DOHH2 (cell line): ENCODE data around the gene PDGFC.

Experiments used
- EZH2phosphoT487 ChIP-seq: fragments of 200-600 bp; sonication (generic); IDR thresholded peaks from 2 replicates; pipeline ENCODE4 v1.6.1; 2017; ENCODE audit warnings: borderline replicate concordance, mild to moderate bottlenecking, antibody characterized with exemption, low read length, moderate library complexity, mixed read lengths
- TF ChIP-seq, protein P1 (sequence below): fragments of 200-600 bp; sonication (generic); IDR thresholded peaks from one replicate; pipeline ENCODE4 v1.5.1; 2014; ENCODE audit warnings: antibody characterized with exemption, mild to moderate bottlenecking, low read depth, low read length; ENCODE audit not compliant: poor library complexity, severe bottlenecking

DNA sequence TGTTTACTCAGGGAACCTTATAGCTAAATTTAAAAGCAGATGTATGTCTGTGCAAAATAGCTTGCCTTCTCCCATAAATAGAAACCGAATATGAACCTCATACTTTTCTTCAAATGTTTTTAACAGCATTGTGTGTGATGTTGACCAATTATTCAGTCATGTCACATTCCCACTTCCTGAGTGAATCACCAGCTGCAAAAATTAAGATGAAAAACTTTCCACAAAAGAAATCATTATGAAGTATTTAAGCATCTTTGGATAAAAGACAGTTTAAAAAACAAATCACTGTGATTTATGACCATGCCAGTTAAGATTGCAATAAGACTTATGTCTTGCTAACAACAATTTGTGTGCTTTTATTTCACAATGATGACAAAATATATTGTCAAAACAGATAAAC, 220.1 kb downstream of the PDGFC start:
- TF ChIP-seq, protein P1, sequence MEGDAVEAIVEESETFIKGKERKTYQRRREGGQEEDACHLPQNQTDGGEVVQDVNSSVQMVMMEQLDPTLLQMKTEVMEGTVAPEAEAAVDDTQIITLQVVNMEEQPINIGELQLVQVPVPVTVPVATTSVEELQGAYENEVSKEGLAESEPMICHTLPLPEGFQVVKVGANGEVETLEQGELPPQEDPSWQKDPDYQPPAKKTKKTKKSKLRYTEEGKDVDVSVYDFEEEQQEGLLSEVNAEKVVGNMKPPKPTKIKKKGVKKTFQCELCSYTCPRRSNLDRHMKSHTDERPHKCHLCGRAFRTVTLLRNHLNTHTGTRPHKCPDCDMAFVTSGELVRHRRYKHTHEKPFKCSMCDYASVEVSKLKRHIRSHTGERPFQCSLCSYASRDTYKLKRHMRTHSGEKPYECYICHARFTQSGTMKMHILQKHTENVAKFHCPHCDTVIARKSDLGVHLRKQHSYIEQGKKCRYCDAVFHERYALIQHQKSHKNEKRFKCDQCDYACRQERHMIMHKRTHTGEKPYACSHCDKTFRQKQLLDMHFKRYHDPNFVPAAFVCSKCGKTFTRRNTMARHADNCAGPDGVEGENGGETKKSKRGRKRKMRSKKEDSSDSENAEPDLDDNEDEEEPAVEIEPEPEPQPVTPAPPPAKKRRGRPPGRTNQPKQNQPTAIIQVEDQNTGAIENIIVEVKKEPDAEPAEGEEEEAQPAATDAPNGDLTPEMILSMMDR = no peak
- no peak for TF ChIP-seq EZH2phosphoT487
